Choroid plexus epithelial cell (primary cell): ENCODE measurements around the gene ACTL6B.
A peak's percentile ranks its signal among the peaks of the same experiment; 100 is the strongest.

Experiments
- DNase-seq: peaks from one replicate; pipeline ENCODE4 v3.0.0-alpha.2; 2010; ENCODE audit warnings: low read depth
- H3K4me3 ChIP-seq: 2 replicates; pipeline ENCODE4 v1.5.1; 2011; ENCODE audit warnings: low read depth, mild to moderate bottlenecking, control low read depth, low read length, moderate library complexity
- CTCF ChIP-seq: conservative IDR thresholded peaks from 2 replicates; pipeline ENCODE4 v1.5.1; 2011; ENCODE audit warnings: low read depth, mild to moderate bottlenecking, control low read depth, inconsistent platforms, low read length, moderate library complexity

The ACTL6B gene

GRCh38 chr7:100682991-100683658 is 26.9 kb upstream of the ACTL6B start:
- TF ChIP-seq CTCF = no peak
- no peak for DNase-seq
- H3K4me3 ChIP-seq = no peak overlapping the region

GRCh38 chr7:100682228-100682741 is 26.0 kb upstream of the ACTL6B start:
- DNase-seq = peak; percentile 33
- H3K4me3 ChIP-seq = no peak overlapping the region
- no peak for TF ChIP-seq CTCF

GRCh38 chr7:100681491-100682227 is 25.4 kb upstream of the ACTL6B start:
- DNase-seq = no peak
- H3K4me3 ChIP-seq = no peak overlapping the region
- TF ChIP-seq CTCF = no peak

GRCh38 chr7:100680576-100681271 is 24.5 kb upstream of the ACTL6B start:
- no peak overlapping the region for H3K4me3 ChIP-seq
- no peak for TF ChIP-seq CTCF
- DNase-seq = no peak

- no peak for TF ChIP-seq CTCF
- DNase-seq = no peak
- H3K4me3 ChIP-seq = no peak overlapping the region
Observed at GRCh38 chr7:100679927-100680575, 23.8 kb upstream of the ACTL6B start.

GRCh38 chr7:100679129-100679926 is 23.1 kb upstream of the ACTL6B start:
- H3K4me3 ChIP-seq = no peak overlapping the region
- DNase-seq = no peak

More at GRCh38 chr7:100679129-100679926, 23.1 kb upstream of the ACTL6B start:
- no peak for TF ChIP-seq CTCF
